Neural cell (in vitro differentiated cells): ENCODE results near the gene RCAN1. TPM values are rescaled to one million over a fixed set of nuclear protein-coding genes. Genes with fewer than 3 reads are reported as not detected.

Source experiments
- H2AFZ ChIP-seq: fragments of 200-600, 300-800 bp; sonication (generic), shearing (Covaris generic); 2 replicates; pipeline ENCODE4 v1.6.0; 2014; ENCODE audit warnings: low read depth, mild to moderate bottlenecking, antibody characterized with exemption, low read length, moderate library complexity
- H3F3A ChIP-seq: fragments of 200-600 bp; shearing (Covaris generic); 2 replicates; pipeline ENCODE4 v1.6.1; 2016; ENCODE audit warnings: mild to moderate bottlenecking, moderate library complexity, mixed read lengths, antibody characterized with exemption, low read length; ENCODE audit not compliant: insufficient read depth, poor library complexity, severe bottlenecking
- H3K27ac ChIP-seq: fragments of 200-600, 300-800 bp; sonication (generic), shearing (Covaris generic); 2 replicates; pipeline ENCODE4 v1.5.1; 2014; ENCODE audit warnings: mild to moderate bottlenecking, low read length, moderate library complexity
- H3K27me3 ChIP-seq: fragments of 300-800, 200-600 bp; sonication (generic), shearing (Covaris generic); 2 replicates; pipeline ENCODE4 v1.6.0; 2014; ENCODE audit warnings: mild to moderate bottlenecking, low read depth, low read length, moderate library complexity; ENCODE audit not compliant: insufficient read depth
- H3K36me3 ChIP-seq: fragments of 300-800, 200-600 bp; sonication (generic), shearing (Covaris generic); 2 replicates; pipeline ENCODE4 v1.5.1; 2014; ENCODE audit warnings: mild to moderate bottlenecking, antibody characterized with exemption, low read length, moderate library complexity; ENCODE audit not compliant: insufficient read depth
- H3K4me2 ChIP-seq: fragments of 300-800, 200-600 bp; sonication (generic), shearing (Covaris generic); 2 replicates; pipeline ENCODE4 v1.6.0; 2014; ENCODE audit warnings: mild to moderate bottlenecking, low read length
- H3K4me3 ChIP-seq: fragments of 300-800, 200-600 bp; sonication (generic), shearing (Covaris generic); 2 replicates; pipeline ENCODE4 v1.5.1; 2014; ENCODE audit warnings: mild to moderate bottlenecking, low read length, moderate library complexity
- H3K79me2 ChIP-seq: fragments of 200-600 bp; shearing (Covaris generic); replicated peaks from 2 replicates; pipeline ENCODE4 v1.6.0; 2014; ENCODE audit warnings: mild to moderate bottlenecking, low read length, moderate library complexity; ENCODE audit not compliant: insufficient read depth
- H3K9ac ChIP-seq: fragments of 300-800, 200-600 bp; sonication (generic), shearing (Covaris generic); 2 replicates; pipeline ENCODE4 v1.6.1; 2016; ENCODE audit warnings: mild to moderate bottlenecking, low read length, mixed read lengths
- H3K9me2 ChIP-seq: fragments of 200-600 bp; shearing (Covaris generic); 2 replicates; pipeline ENCODE4 v1.6.1; 2016; ENCODE audit warnings: mild to moderate bottlenecking, low read length, mixed read lengths; ENCODE audit not compliant: insufficient read depth
- H3K9me3 ChIP-seq: fragments of 200-600, 300-800 bp; sonication (generic), shearing (Covaris generic); 2 replicates; pipeline ENCODE4 v1.6.1; 2016; ENCODE audit warnings: mild to moderate bottlenecking, mixed run types, low read length, moderate library complexity, mixed read lengths
- H4K20me1 ChIP-seq: fragments of 200-600 bp; shearing (Covaris generic); 2 replicates; pipeline ENCODE4 v1.6.1; 2016; ENCODE audit warnings: mild to moderate bottlenecking, mixed run types; ENCODE audit not compliant: insufficient read depth
- EP300 ChIP-seq: fragments of 450-650 bp; conservative IDR thresholded peaks from 2 replicates; pipeline ENCODE4 v1.6.1; 2014; ENCODE audit warnings: antibody characterized with exemption, mild to moderate bottlenecking, moderate library complexity; ENCODE audit not compliant: poor library complexity, severe bottlenecking
- EZH2 ChIP-seq: fragments of 200-600, 300-800 bp; shearing (Covaris generic), sonication (generic); IDR thresholded peaks from 2 replicates; pipeline ENCODE4 v1.6.1; 2014; ENCODE audit warnings: antibody characterized with exemption, low read length, borderline replicate concordance, mild to moderate bottlenecking; ENCODE audit not compliant: insufficient read depth, poor library complexity, severe bottlenecking
- MXI1 ChIP-seq: fragments of 450-650 bp; conservative IDR thresholded peaks from 2 replicates; pipeline ENCODE4 v1.6.1; 2014; ENCODE audit warnings: antibody characterized with exemption, mild to moderate bottlenecking; ENCODE audit not compliant: poor library complexity, severe bottlenecking
- POLR2AphosphoS5 ChIP-seq: IDR thresholded peaks from 2 replicates; pipeline ENCODE4 v1.6.1; 2012
- RAD21 ChIP-seq: fragments of 450-650 bp; conservative IDR thresholded peaks from 2 replicates; pipeline ENCODE4 v1.6.1; 2014; ENCODE audit warnings: antibody characterized with exemption, mild to moderate bottlenecking, moderate library complexity
- SMC3 ChIP-seq: fragments of 450-650 bp; conservative IDR thresholded peaks from 2 replicates; pipeline ENCODE4 v1.6.1; 2014; ENCODE audit warnings: antibody characterized with exemption, mild to moderate bottlenecking, moderate library complexity; ENCODE audit not compliant: poor library complexity
- TAF1 ChIP-seq: IDR thresholded peaks from 2 replicates; pipeline ENCODE4 v1.6.1; 2012; ENCODE audit warnings: low read depth
- polyA plus RNA-seq: library from polyadenylated mRNA; depleted of rRNA; stranded (reverse); fragments of >200 nt; gene quantifications from 2 replicates; pipeline ENCODE4 v1.2.3, GENCODE V29; 2014
- TF ChIP-seq, protein P1 (sequence below): fragments of 450-650 bp; IDR thresholded peaks from 2 replicates; pipeline ENCODE4 v1.5.1; 2014; ENCODE audit warnings: antibody characterized with exemption, mild to moderate bottlenecking, moderate library complexity; ENCODE audit not compliant: poor library complexity, severe bottlenecking
- TF ChIP-seq, protein P2 (sequence below): IDR thresholded peaks from 2 replicates; pipeline ENCODE4 v1.6.1; 2012; ENCODE audit warnings: borderline replicate concordance

The RCAN1 gene
- polyA plus RNA-seq, 1 donor from 2014 or later, result 46.0 TPM

GRCh38 chr21:34500191-34500590, 114.7 kb downstream of the RCAN1 start:
- no peaks in the 10 kb centered on the region for H3K27me3 ChIP-seq
- H3K9ac ChIP-seq, result no peak overlapping the region
- no peak overlapping the region for H3K27ac ChIP-seq
- H2AFZ ChIP-seq, result no peak overlapping the region
- no peak overlapping the region for H3K4me2 ChIP-seq
- H3F3A ChIP-seq, result no peaks in the 10 kb centered on the region
- TF ChIP-seq MXI1, result no peak
- TF ChIP-seq RAD21, result no peak
- TF ChIP-seq, protein P1, sequence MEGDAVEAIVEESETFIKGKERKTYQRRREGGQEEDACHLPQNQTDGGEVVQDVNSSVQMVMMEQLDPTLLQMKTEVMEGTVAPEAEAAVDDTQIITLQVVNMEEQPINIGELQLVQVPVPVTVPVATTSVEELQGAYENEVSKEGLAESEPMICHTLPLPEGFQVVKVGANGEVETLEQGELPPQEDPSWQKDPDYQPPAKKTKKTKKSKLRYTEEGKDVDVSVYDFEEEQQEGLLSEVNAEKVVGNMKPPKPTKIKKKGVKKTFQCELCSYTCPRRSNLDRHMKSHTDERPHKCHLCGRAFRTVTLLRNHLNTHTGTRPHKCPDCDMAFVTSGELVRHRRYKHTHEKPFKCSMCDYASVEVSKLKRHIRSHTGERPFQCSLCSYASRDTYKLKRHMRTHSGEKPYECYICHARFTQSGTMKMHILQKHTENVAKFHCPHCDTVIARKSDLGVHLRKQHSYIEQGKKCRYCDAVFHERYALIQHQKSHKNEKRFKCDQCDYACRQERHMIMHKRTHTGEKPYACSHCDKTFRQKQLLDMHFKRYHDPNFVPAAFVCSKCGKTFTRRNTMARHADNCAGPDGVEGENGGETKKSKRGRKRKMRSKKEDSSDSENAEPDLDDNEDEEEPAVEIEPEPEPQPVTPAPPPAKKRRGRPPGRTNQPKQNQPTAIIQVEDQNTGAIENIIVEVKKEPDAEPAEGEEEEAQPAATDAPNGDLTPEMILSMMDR, result no peak
- no peak for TF ChIP-seq POLR2AphosphoS5
- no peak for TF ChIP-seq SMC3
- TF ChIP-seq TAF1, result no peak
- TF ChIP-seq EP300, result no peak
- TF ChIP-seq, protein P2, sequence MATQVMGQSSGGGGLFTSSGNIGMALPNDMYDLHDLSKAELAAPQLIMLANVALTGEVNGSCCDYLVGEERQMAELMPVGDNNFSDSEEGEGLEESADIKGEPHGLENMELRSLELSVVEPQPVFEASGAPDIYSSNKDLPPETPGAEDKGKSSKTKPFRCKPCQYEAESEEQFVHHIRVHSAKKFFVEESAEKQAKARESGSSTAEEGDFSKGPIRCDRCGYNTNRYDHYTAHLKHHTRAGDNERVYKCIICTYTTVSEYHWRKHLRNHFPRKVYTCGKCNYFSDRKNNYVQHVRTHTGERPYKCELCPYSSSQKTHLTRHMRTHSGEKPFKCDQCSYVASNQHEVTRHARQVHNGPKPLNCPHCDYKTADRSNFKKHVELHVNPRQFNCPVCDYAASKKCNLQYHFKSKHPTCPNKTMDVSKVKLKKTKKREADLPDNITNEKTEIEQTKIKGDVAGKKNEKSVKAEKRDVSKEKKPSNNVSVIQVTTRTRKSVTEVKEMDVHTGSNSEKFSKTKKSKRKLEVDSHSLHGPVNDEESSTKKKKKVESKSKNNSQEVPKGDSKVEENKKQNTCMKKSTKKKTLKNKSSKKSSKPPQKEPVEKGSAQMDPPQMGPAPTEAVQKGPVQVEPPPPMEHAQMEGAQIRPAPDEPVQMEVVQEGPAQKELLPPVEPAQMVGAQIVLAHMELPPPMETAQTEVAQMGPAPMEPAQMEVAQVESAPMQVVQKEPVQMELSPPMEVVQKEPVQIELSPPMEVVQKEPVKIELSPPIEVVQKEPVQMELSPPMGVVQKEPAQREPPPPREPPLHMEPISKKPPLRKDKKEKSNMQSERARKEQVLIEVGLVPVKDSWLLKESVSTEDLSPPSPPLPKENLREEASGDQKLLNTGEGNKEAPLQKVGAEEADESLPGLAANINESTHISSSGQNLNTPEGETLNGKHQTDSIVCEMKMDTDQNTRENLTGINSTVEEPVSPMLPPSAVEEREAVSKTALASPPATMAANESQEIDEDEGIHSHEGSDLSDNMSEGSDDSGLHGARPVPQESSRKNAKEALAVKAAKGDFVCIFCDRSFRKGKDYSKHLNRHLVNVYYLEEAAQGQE, result no peak
- TF ChIP-seq EZH2, result no peak
- H3K4me3 ChIP-seq, result no peak overlapping the region
- no peaks in the 10 kb centered on the region for H3K9me3 ChIP-seq
- no peaks in the 10 kb centered on the region for H3K79me2 ChIP-seq
- no peaks in the 10 kb centered on the region for H3K9me2 ChIP-seq
- H4K20me1 ChIP-seq, result no peaks in the 10 kb centered on the region
- no peaks in the 10 kb centered on the region for H3K36me3 ChIP-seq

DNA sequence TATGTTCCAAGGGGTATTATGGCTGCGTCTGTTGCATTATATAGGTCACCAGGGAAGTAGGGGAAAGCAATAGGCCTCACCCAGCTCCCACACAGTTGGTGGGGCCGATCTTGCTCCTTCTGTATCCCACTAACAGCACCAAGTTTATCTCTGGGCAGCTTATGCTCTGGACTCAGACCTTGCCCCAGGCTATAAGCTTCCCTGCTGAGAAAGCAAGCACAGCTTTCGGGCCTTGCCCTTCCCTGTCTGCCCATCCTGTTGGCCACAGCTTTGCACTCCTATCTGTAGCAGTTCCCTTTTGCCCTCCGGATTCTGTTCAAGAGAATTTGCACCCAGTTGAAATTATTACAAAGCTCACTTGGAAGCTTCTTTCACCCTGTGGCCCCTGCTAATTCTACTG, 115.8 kb downstream of the RCAN1 start:
- H4K20me1 ChIP-seq, result no peaks in the 10 kb centered on the region
- H3K36me3 ChIP-seq, result no peaks in the 10 kb centered on the region
- H3K27me3 ChIP-seq, result no peaks in the 10 kb centered on the region
- no peaks in the 10 kb centered on the region for H3K79me2 ChIP-seq
- H3K4me3 ChIP-seq, result no peak overlapping the region
- H3K9me2 ChIP-seq, result no peaks in the 10 kb centered on the region
- no peaks in the 10 kb centered on the region for H3F3A ChIP-seq
- no peak overlapping the region for H3K4me2 ChIP-seq
- H3K9me3 ChIP-seq, result no peaks in the 10 kb centered on the region
- TF ChIP-seq, protein P1, result no peak
- TF ChIP-seq, protein P2, result no peak
- TF ChIP-seq SMC3, result no peak
- no peak for TF ChIP-seq POLR2AphosphoS5
- TF ChIP-seq RAD21, result no peak
- TF ChIP-seq MXI1, result no peak
- no peak for TF ChIP-seq EZH2
- TF ChIP-seq TAF1, result no peak
- TF ChIP-seq EP300, result no peak
- H3K27ac ChIP-seq, result no peak overlapping the region
- no peak overlapping the region for H3K9ac ChIP-seq
- H2AFZ ChIP-seq, result no peak overlapping the region
